Esophagus (tissue), 2 donors: Measurements from ENCODE around the gene IMPDH2. TPM values are rescaled to one million over a fixed set of nuclear protein-coding genes. Genes with fewer than 3 reads are reported as not detected.
A peak's percentile ranks its signal among the peaks of the same experiment; 100 is the strongest.

ENCODE experiments used
- H3K27ac ChIP-seq, 2 donors: one replicate each; pipeline ENCODE4 v1.5.1; 2013; ENCODE audit warnings: low read depth in 2 of 2, mild to moderate bottlenecking in 2 of 2, inconsistent platforms in 1 of 2, low read length in 1 of 2, moderate library complexity in 1 of 2
- H3K27me3 ChIP-seq, 2 donors: one replicate each; pipeline ENCODE4 v1.6.1; 2013; ENCODE audit warnings: low read length in 2 of 2, control low read depth in 1 of 2, mild to moderate bottlenecking in 1 of 2; ENCODE audit not compliant: insufficient read depth in 2 of 2, control insufficient read depth in 1 of 2
- H3K36me3 ChIP-seq, 2 donors: one replicate each; pipeline ENCODE4 v1.6.1; 2013; ENCODE audit warnings: low read length in 1 of 2; ENCODE audit not compliant: control insufficient read depth in 2 of 2, insufficient read depth in 2 of 2
- H3K4me1 ChIP-seq, 2 donors: one replicate each; pipeline ENCODE4 v1.6.1; 2013; ENCODE audit warnings: low read length in 1 of 2; ENCODE audit not compliant: control insufficient read depth in 2 of 2, insufficient read depth in 2 of 2
- H3K4me3 ChIP-seq, 2 donors: one replicate each; pipeline ENCODE4 v1.5.1; 2013; ENCODE audit warnings: low read length in 2 of 2, mild to moderate bottlenecking in 2 of 2, low read depth in 1 of 2, moderate library complexity in 1 of 2
- H3K9me3 ChIP-seq, 2 donors: one replicate each; pipeline ENCODE4 v1.6.1; 2013; ENCODE audit warnings: mild to moderate bottlenecking in 2 of 2, low read depth in 1 of 2, low read length in 1 of 2, moderate library complexity in 1 of 2; ENCODE audit not compliant: control insufficient read depth in 2 of 2, insufficient read depth in 1 of 2
- WGBS, 2 donors: extraction: QIAGEN DNeasy Blood & Tissue Kit; methylation state at CpG; one replicate each; pipeline ENCODE4 v1.1.7; 2013; 5-methylcytosine and 5-hydroxymethylcytosine counted together
- polyA plus RNA-seq, 2 donors: library from polyadenylated mRNA; stranded (reverse); fragments of 200-250 nt; gene quantifications; one replicate each; pipeline ENCODE4 v1.2.3, GENCODE V29; 2013
- donor health status: healthy with polysubstance abuse.
- donor health status: Bipolar disorder and iron deficiency.

The IMPDH2 gene
- polyA plus RNA-seq, 2 donors: 121 to 176 TPM

- H3K9me3 ChIP-seq: no peaks in the 10 kb centered on the region
- peaks cover 8 to 32% of the 10 kb centered on the region in 2 donors for H3K36me3 ChIP-seq
- no peaks in the 10 kb centered on the region for H3K27me3 ChIP-seq
- H3K4me3 ChIP-seq: peak overlapping the region; percentile 76 to 88
- H3K27ac ChIP-seq: peak overlapping the region; percentile 84 to 90
- H3K4me1 ChIP-seq: peaks cover 5 to 24% of the 10 kb centered on the region in 2 donors
- WGBS, 2 donors: 6 to 7% methylated on average over 23 of the region's 23 CpGs
Measured at GRCh38 chr3:49017229-49017970, 11.8 kb downstream of the IMPDH2 start.

- Histone ChIP-seq H3K27ac (no peak overlapping the region), H3K9me3 (no peaks in the 10 kb centered on the region), H3K4me1 (peaks cover 5 to 27% of the 10 kb centered on the region in 2 donors), H3K36me3 (peaks cover 15 to 32% of the 10 kb centered on the region in 2 donors), H3K27me3 (no peaks in the 10 kb centered on the region), H3K4me3 (no peak overlapping the region)
- WGBS, 2 donors: 85% methylated on average over 6 of the region's 6 CpGs
Measured at GRCh38 chr3:49016414-49017228, 12.6 kb downstream of the IMPDH2 start.

- Histone ChIP-seq H3K27me3 (no peaks in the 10 kb centered on the region), H3K4me1 (peaks cover 5 to 30% of the 10 kb centered on the region in 2 donors), H3K4me3 (no peak overlapping the region), H3K9me3 (no peaks in the 10 kb centered on the region), H3K36me3 (peaks cover 16 to 32% of the 10 kb centered on the region in 2 donors), H3K27ac (no peak overlapping the region)
- WGBS, 2 donors: 72 to 76% methylated on average over 6 of the region's 6 CpGs
Measured at GRCh38 chr3:49015765-49016164, 13.4 kb downstream of the IMPDH2 start.

GRCh38 chr3:49015072-49015471, 14.1 kb downstream of the IMPDH2 start:
- Histone ChIP-seq H3K4me1 (peaks cover 5 to 25% of the 10 kb centered on the region in 2 donors), H3K36me3 (peaks cover 16 to 32% of the 10 kb centered on the region in 2 donors)
- WGBS, 2 donors: 77 to 87% methylated on average over 8 of the region's 8 CpGs

GRCh38 chr3:49013738-49014660, 15.2 kb downstream of the IMPDH2 start:
- Histone ChIP-seq H3K36me3 (peaks cover 16 to 32% of the 10 kb centered on the region in 2 donors), H3K27me3 (no peaks in the 10 kb centered on the region), H3K4me3 (no peak overlapping the region), H3K9me3 (no peaks in the 10 kb centered on the region), H3K27ac (no peak overlapping the region), H3K4me1 (peaks cover 5 to 25% of the 10 kb centered on the region in 2 donors)
- 78 to 80% methylated on average over 24 of the region's 24 CpGs for WGBS, 2 donors

More at GRCh38 chr3:49015072-49015471, 14.1 kb downstream of the IMPDH2 start:
- Histone ChIP-seq H3K9me3 (no peaks in the 10 kb centered on the region), H3K27me3 (no peaks in the 10 kb centered on the region), H3K27ac (no peak overlapping the region), H3K4me3 (no peak overlapping the region)

- no peaks in the 10 kb centered on the region for H3K9me3 ChIP-seq
- peaks cover 5 to 28% of the 10 kb centered on the region in 2 donors for H3K4me1 ChIP-seq
- peaks cover 16 to 32% of the 10 kb centered on the region in 2 donors for H3K36me3 ChIP-seq
- H3K4me3 ChIP-seq: no peak overlapping the region
- no peak overlapping the region for H3K27ac ChIP-seq
- no peaks in the 10 kb centered on the region for H3K27me3 ChIP-seq
- 73 to 77% methylated on average over 19 of the region's 19 CpGs for WGBS, 2 donors
Measured at GRCh38 chr3:49013113-49013737, 16.0 kb downstream of the IMPDH2 start.

GRCh38 chr3:49012441-49013017, 16.7 kb downstream of the IMPDH2 start:
- H3K9me3 ChIP-seq: no peaks in the 10 kb centered on the region
- H3K36me3 ChIP-seq: peaks cover 16 to 32% of the 10 kb centered on the region in 2 donors
- H3K4me1 ChIP-seq: peaks cover 4 to 29% of the 10 kb centered on the region in 2 donors
- no peak overlapping the region for H3K4me3 ChIP-seq
- no peaks in the 10 kb centered on the region for H3K27me3 ChIP-seq
- 63 to 64% methylated on average over 17 of the region's 17 CpGs for WGBS, 2 donors
- no peak overlapping the region for H3K27ac ChIP-seq

- no peak overlapping the region for H3K27ac ChIP-seq
- H3K36me3 ChIP-seq: peaks cover 8 to 15% of the 10 kb centered on the region in 2 donors
- H3K4me3 ChIP-seq: no peak overlapping the region
- no peaks in the 10 kb centered on the region for H3K27me3 ChIP-seq
- H3K4me1 ChIP-seq: peaks cover 0 to 31% of the 10 kb centered on the region in 2 donors
- H3K9me3 ChIP-seq: no peaks in the 10 kb centered on the region
- WGBS, 2 donors: 82 to 83% methylated on average over 3 of the region's 3 CpGs
Measured at GRCh38 chr3:49009396-49009795, 19.8 kb downstream of the IMPDH2 start.
